MM.1S (cell line): ENCODE measurements around the gene SLC38A3.
A peak's percentile ranks its signal among the peaks of the same experiment; 100 is the strongest.

Experiments used
- DNase-seq: peaks from one replicate; pipeline ENCODE4 v3.0.0-alpha.2; 2015
- H2AFZ ChIP-seq: fragments of 300-600 bp; sonication (generic); 2 replicates; pipeline ENCODE4 v1.6.0; 2016; ENCODE audit warnings: antibody characterized with exemption, low read length
- H3F3A ChIP-seq: fragments of 300-600 bp; sonication (generic); 2 replicates; pipeline ENCODE4 v1.6.1; 2016; ENCODE audit warnings: mild to moderate bottlenecking, antibody characterized with exemption, low read length, moderate library complexity, mixed read lengths; ENCODE audit not compliant: insufficient read depth
- H3K27ac ChIP-seq: fragments of 300-600 bp; sonication (generic); 2 replicates; pipeline ENCODE4 v1.5.1; 2016; ENCODE audit warnings: mild to moderate bottlenecking, low read length
- H3K27me3 ChIP-seq: fragments of 300-600 bp; sonication (generic); replicated peaks from 2 replicates; pipeline ENCODE4 v1.6.0; 2016; ENCODE audit warnings: low read length; ENCODE audit not compliant: insufficient read depth
- H3K36me3 ChIP-seq: fragments of 300-600 bp; sonication (generic); replicated peaks from 2 replicates; pipeline ENCODE4 v1.6.1; 2016; ENCODE audit warnings: mild to moderate bottlenecking, low read length, mixed read lengths; ENCODE audit not compliant: insufficient read depth
- H3K4me1 ChIP-seq: fragments of 300-600 bp; sonication (generic); 2 replicates; pipeline ENCODE4 v1.6.1; 2016; ENCODE audit warnings: low read length, mixed read lengths
- H3K4me2 ChIP-seq: fragments of 300-600 bp; sonication (generic); 2 replicates; pipeline ENCODE4 v1.6.0; 2016; ENCODE audit warnings: low read depth, low read length
- H3K4me3 ChIP-seq: fragments of 300-600 bp; sonication (generic); 2 replicates; pipeline ENCODE4 v1.5.1; 2016; ENCODE audit warnings: low read length, mixed read lengths
- H3K79me2 ChIP-seq: fragments of 300-600 bp; sonication (generic); 2 replicates; pipeline ENCODE4 v1.6.1; 2016; ENCODE audit warnings: mixed run types, low read length, mixed read lengths
- H3K9ac ChIP-seq: fragments of 300-600 bp; sonication (generic); 2 replicates; pipeline ENCODE4 v1.6.1; 2016; ENCODE audit warnings: low read length, mixed read lengths
- H3K9me2 ChIP-seq: fragments of 300-600 bp; sonication (generic); replicated peaks from 2 replicates; pipeline ENCODE4 v1.6.1; 2016; ENCODE audit warnings: mild to moderate bottlenecking, low read length, mixed read lengths; ENCODE audit not compliant: insufficient read depth
- H3K9me3 ChIP-seq: fragments of 300-600 bp; sonication (generic); replicated peaks from 2 replicates; pipeline ENCODE4 v1.6.1; 2016; ENCODE audit warnings: mild to moderate bottlenecking, low read length, mixed read lengths; ENCODE audit not compliant: insufficient read depth
- H4K20me1 ChIP-seq: fragments of 300-600 bp; sonication (generic); 2 replicates; pipeline ENCODE4 v1.6.1; 2016; ENCODE audit warnings: mild to moderate bottlenecking, low read length, moderate library complexity, mixed read lengths; ENCODE audit not compliant: insufficient read depth
- CTCF ChIP-seq: fragments of 300-600 bp; sonication (generic); IDR thresholded peaks from 2 replicates; pipeline ENCODE4 v1.5.1; 2016; ENCODE audit warnings: antibody characterized with exemption, low read length, mixed read lengths
- EZH2 ChIP-seq: fragments of 300-600 bp; sonication (generic); optimal IDR thresholded peaks from 2 replicates; pipeline ENCODE3; 2017; ENCODE audit warnings: low read depth, mild to moderate bottlenecking, antibody characterized with exemption, low read length, mixed read lengths
- EZH2phosphoT487 ChIP-seq: fragments of 300-600 bp; sonication (generic); IDR thresholded peaks from 2 replicates; pipeline ENCODE4 v1.6.1; 2018; ENCODE audit warnings: antibody characterized with exemption, low read length

SLC38A3 gene

GRCh38 chr3:50235716-50236483, 30.8 kb downstream of the SLC38A3 start, which contains the start of gene GNAI2:
Gene GNAI2 (plus strand): TSS chr3:50236204. CDS start chr3:50236336, 132 bp downstream.
- Histone ChIP-seq H4K20me1 (no peaks in the 10 kb centered on the region), H2AFZ (peak within 1 kb of the TSS; percentile 71; the same call in 1 of the 2 replicates), H3K36me3 (no peaks in the 10 kb centered on the region), H3F3A (peaks cover 10% of the 10 kb centered on the region), H3K79me2 (peaks cover 48% of the 10 kb centered on the region), H3K4me2 (peak within 1 kb of the TSS; percentile 97), H3K27ac (peak within 1 kb of the TSS; percentile 53; the same call in 1 of the 2 replicates), H3K4me3 (peak within 1 kb of the TSS; percentile 94), H3K9ac (peak within 1 kb of the TSS; percentile 85), H3K9me3 (no peaks in the 10 kb centered on the region), H3K9me2 (no peaks in the 10 kb centered on the region), H3K4me1 (0 out of 2 replicates have a peak, but pooled peaks cover 6% of the 10 kb centered on the region), H3K27me3 (no peaks in the 10 kb centered on the region)
- peak; percentile 98 for DNase-seq
- TF ChIP-seq EZH2 (no peak), EZH2phosphoT487 (no peak), CTCF (no peak)

- H2AFZ ChIP-seq: no peak overlapping the region
- H3K36me3 ChIP-seq: no peaks in the 10 kb centered on the region
- DNase-seq: no peak
Observed at GRCh38 chr3:50236484-50237132, 31.5 kb downstream of the SLC38A3 start.

GRCh38 chr3:50237133-50237651, 32.1 kb downstream of the SLC38A3 start:
- peak overlapping the region; percentile 97 for H3K4me2 ChIP-seq
- no peaks in the 10 kb centered on the region for H3K36me3 ChIP-seq
- H3K9me2 ChIP-seq: no peaks in the 10 kb centered on the region
- H3K4me3 ChIP-seq: peak overlapping the region; percentile 94
- no peak for DNase-seq
- H3F3A ChIP-seq: peaks cover 10% of the 10 kb centered on the region
- no peak for TF ChIP-seq EZH2phosphoT487
- no peak for TF ChIP-seq EZH2
- no peak for TF ChIP-seq CTCF
- peak overlapping the region; percentile 85 for H3K9ac ChIP-seq
- peaks cover 60% of the 10 kb centered on the region for H3K79me2 ChIP-seq
- no peaks in the 10 kb centered on the region for H3K27me3 ChIP-seq
- H2AFZ ChIP-seq: peak overlapping the region; percentile 39; the same call in 1 of the 2 replicates
- H3K27ac ChIP-seq: peak overlapping the region; percentile 53; the same call in 1 of the 2 replicates
- H3K9me3 ChIP-seq: no peaks in the 10 kb centered on the region
- H3K4me1 ChIP-seq: 0 out of 2 replicates have a peak, but pooled peaks cover 6% of the 10 kb centered on the region
- H4K20me1 ChIP-seq: no peaks in the 10 kb centered on the region

More at GRCh38 chr3:50236484-50237132, 31.5 kb downstream of the SLC38A3 start:
- Histone ChIP-seq H3K9ac (peak overlapping the region; percentile 85), H3K79me2 (peaks cover 55% of the 10 kb centered on the region), H3K9me3 (no peaks in the 10 kb centered on the region), H3K27ac (peak overlapping the region; percentile 53; the same call in 1 of the 2 replicates), H3K4me2 (peak overlapping the region; percentile 97), H3K9me2 (no peaks in the 10 kb centered on the region), H3K27me3 (no peaks in the 10 kb centered on the region), H3K4me3 (peak overlapping the region; percentile 94), H3K4me1 (0 out of 2 replicates have a peak, but pooled peaks cover 6% of the 10 kb centered on the region), H4K20me1 (no peaks in the 10 kb centered on the region), H3F3A (peaks cover 10% of the 10 kb centered on the region)
- TF ChIP-seq EZH2phosphoT487: no peak
- no peak for TF ChIP-seq EZH2
- no peak for TF ChIP-seq CTCF
